T-helper 2 cell treated with Interferon-gamma antibody and Interleukin-4, amounts not matched to agents 100 ng/mL and 5 ng/mL, for 36 hours (primary cell): ENCODE measurements around the gene NMNAT3. TPM values are rescaled to one million over a fixed set of nuclear protein-coding genes. Genes with fewer than 3 reads are reported as not detected.

Source experiments
- intact Hi-C: fragments of 100-400 bp; cut with micrococcal nuclease; formaldehyde crosslinking; loops from one replicate; pipeline ENCODE4 v1.15.1; 2023
- total RNA-seq: library from RNA; stranded (reverse); gene quantifications from 2 replicates; pipeline ENCODE4 v1.2.3, GENCODE V29; 2022

Gene NMNAT3
- total RNA-seq, 1 donor from 2014 or later: 0.80 TPM

DNA sequence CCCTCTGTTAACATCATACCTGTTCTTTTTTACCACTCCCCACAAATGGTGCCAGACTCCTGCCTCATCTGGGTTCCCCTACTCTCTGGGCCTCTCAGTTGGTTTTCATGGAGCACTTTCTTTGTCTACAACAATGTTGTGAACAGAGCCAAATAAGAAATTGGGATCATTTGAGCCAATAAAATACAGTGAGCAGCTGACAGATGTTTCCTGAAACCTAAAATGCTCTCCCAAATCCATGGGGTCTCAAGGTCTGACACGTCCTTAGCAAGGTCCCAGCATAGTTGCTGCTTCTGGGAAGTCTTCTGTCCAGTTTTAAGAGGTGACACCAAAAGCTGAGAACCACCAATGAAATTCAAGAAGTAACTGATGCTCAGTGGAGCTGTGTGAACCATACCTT lies 1.7 kb downstream of the NMNAT3 start:
- intact Hi-C loops: loop anchor here (5.0 kb wide), 1 partner anchor 1084 kb away; the partner anchor contains the start of gene CEP70

DNA sequence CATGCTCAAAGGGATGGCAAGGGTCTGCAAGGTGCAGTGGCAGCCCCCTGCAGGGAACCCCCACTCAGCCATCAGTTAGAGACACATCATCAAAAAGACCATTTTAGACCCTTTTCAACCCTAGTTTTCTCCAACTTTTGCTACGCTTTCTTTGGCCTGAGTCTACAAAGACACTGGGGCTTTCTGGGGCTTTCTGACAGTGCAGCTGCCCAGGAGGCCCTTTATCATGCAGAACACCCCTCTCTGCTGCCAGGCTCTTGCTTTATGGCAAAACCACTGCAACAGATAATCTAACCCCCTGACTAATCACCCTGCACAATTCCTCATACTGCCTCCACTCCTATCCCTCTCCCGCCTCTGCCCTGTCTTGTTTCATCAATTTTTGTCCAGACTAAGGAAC lies 2.4 kb downstream of the NMNAT3 start:
- intact Hi-C loops: loop anchor here (5.0 kb wide), 1 partner anchor 1083 kb away; the partner anchor contains the start of gene CEP70

DNA sequence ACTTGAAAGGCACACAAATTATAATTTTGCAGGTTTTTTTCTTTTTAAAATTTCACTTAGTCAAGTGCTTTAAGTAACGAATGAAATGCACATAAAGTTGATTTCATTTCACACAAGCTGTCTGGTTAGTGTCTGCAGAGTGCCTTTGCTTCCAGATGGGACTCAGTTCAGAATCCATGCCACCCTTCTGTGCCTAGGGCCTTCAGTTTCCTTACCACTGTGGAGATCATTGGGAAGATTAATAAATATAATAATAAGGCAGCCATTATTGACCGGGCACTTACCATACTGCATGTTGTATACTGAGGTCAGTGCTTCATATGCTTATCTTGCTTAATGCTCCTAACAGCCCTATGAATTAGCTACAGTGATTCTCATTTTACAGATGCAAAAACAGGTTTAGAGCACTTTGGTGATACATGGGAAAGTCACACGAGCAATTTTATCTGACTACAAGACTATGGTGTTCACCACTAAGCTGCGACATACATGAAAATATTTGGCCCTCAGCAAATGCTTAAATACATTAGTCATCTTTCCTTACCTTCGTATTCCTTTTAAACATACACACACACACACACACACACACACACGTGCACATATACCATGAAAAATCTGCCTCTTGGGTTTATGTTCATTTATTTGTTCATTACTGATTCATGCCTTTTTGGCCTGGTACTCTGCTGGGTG lies 3.1 kb downstream of the NMNAT3 start:
- intact Hi-C loops: loop anchor here (5.0 kb wide), 1 partner anchor 1082 kb away; the partner anchor contains the start of gene CEP70

DNA sequence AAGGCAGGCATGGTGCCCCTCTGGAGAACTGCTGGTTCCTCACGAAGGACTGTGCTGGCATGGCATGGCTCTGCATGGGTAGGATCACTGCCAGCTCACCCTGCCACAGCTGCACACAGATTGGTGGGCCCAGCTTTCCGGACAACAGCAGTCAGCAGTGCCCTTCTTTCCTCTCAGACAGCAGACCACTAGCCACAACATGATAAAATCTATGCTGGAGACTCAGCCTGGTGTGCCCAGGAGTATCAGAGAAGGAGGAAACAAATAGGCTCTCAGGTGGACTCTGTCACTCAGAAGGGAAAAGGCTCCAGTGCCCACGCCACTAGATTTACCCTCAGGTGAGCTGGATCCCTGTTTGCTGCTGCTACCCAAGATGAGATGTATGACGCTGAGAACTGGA lies 4.9 kb downstream of the NMNAT3 start:
- intact Hi-C loops: no loop called here

DNA sequence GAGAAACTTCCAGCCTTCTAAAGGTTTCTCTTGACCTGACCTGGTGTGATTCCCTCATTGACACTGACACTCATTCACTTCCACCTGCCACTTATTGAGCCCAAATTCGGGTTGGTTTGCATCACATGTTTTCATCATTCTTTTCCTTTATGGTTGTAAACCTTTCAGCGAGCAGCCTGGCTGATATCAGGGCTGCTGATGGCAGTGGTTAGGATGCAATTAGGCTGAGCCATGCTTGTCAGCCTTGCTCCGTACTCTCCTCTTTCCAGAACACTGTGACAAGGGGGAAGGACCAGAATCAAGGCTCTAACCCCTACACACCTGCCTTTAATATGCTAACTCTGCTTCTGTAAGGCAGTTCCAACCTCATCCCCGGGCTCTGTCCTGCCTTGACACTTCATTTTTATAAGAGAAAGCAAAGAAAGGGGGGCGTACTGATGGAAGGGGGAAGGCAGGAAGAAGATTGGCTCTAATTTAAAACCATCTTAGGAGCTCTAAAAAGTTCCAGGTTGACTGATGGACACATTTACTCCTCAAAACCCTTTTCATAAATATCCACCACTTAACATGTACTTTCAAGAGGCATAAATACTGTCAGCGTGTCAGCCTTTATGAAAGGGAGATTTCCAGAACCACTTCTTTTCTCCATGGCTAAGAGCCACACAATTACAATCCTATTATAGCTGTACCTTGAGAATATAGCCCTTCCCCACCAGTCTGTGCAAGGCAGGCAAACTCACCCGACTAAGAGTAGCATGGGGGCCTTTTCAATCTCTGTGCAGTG lies 5.7 kb downstream of the NMNAT3 start:
- intact Hi-C loops: no loop called here

DNA sequence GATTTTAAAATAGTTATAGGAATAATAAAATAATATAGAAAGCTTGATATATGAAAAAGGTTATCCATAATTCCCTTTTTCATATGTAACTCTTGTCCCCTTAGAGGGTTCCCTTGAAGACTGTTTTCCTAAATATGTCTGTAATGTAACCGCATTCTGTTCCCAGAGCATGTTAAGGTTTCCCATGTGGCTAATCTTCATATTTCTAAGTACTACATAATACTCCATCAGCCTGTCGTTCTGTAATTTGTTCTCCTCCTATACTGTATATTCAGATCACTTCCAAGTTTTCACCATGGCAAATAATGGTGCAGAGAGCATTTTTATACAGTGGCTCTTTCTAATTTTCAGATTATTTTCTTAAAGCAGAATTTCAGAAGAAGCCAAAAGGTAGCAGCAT lies 6.7 kb downstream of the NMNAT3 start:
- intact Hi-C loops: no loop called here

DNA sequence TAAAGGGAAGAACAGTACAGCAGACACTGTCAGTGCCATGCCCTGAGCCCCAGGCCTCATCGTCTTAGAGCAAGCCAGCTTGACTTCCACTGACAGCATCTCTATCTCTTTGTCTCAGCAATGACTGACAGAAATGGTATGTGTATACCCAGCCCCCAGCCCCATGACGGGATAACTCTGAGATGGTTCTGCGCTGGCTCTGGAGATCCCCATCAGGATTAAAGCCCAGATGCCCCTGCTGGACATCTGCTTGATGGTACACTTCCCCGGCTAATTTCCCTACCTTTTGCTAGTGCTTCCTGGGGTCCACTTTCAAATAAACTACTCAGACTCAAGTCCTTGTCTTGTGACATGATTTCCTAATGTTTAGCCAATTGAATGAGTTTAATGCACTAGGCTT lies 7.6 kb downstream of the NMNAT3 start:
- intact Hi-C loops: no loop called here

DNA sequence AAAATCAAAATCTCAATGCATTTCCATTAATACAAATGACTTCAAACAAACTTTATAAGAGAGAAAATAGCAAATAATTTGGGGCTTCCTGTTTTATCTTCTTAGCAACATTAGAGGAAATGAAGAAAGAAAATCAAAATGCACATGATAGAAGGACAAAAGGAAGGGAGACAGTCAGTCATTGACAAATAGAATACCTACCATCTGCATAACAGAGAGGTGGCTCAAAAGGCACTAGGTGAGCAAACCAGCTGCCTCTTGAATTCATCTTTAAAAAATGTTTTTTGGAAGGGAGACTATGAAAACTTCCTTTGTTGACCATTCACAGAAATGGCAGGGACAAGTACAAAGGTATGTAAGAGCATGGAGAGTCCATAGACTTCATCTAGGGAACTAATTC lies 9.4 kb downstream of the NMNAT3 start:
- intact Hi-C loops: no loop called here

DNA sequence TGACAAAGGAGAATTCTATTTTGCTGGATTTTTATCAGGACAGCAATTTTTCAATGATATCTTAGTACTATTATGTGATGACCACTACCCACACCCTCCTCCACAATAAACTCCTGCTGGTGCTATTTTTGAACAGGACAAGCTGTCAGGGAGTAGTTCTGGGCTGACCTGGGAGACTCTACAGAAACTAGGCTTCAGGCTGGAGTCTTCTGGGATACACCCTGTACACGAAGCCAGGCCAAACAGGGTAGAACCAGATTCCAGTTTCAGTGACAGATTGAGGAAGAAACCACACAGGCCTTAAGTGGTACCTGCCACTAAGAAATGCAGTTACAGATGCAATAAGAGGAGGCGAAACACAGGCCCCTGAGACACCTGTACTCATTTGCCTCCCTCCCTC lies 12.8 kb downstream of the NMNAT3 start:
- intact Hi-C loops: no loop called here

DNA sequence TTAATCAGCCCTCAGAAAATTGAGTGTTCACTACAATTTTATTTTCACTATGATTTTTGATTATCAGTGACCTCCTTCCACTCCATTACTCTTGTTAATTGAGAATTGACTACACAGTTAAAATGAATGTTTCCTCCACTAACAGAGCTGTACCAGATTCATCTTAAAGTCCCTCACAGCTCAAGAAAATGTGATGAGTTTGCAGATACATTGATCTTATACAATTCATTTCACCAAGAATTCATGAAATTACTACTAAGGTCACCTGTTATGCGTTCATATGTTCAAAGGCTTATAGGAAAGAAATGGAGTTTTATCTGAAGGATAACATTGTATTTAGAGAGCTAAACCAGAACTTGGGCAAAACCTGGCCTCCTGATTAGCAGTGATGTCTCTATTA lies 17.5 kb downstream of the NMNAT3 start:
- intact Hi-C loops: no loop called here

DNA sequence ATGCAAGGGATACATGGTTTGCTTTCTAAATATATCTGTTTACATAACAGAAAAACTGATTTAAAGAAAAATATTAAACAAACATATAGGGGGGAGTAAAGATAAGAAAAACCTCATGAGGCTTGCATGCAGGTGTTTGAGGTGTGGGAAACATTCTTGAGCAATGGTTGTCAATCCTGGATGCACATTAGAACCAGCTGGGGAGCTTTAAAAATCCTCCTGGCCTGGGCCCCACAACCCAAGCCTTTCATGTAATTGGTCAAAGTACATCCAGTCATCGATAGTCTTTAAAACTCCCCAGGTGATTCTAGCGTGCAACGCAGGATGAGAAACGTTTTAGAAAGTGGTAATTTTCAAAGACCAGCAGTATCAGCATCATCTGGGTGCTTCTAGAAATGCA lies 18.3 kb downstream of the NMNAT3 start:
- intact Hi-C loops: no loop called here

DNA sequence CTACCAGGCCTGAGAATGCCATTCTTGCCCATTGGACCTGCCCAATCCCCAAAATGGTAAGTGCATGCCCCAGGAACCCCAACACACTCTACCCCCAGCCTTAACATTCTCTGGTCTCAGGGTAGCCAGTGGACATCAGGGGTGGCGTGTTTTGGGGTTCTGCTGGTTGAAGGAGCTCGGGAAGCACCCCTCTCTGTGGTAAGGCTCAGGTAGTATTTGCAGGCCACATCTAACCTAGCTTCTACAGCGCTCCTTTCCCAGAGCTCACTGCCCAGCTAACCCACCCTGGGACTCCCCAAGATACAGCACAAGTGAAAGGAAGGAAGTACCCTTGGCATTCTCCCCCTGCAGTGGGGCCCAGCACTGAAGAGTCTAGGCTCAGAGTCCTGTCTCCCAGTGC lies 19.8 kb downstream of the NMNAT3 start:
- intact Hi-C loops: no loop called here

DNA sequence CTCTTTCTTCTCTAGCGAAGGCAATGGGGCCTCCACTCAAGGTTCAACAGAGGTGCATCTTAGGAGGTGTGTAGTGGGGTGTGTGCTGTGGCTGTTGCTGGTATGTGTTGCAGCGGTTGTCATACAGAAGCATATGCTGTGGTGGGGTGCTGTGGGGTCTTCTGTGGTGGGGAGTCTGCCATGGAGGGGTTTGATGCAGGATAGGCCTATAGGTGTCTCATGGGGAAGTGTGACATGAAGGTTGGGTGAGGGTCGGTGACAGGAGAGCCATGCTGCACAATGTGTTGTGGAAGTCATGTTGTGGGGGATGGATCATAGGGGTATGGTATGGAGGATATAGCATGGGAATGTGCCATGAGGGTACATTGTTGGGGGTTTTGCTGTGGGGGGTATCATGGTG lies 20.3 kb downstream of the NMNAT3 start:
- intact Hi-C loops: no loop called here

DNA sequence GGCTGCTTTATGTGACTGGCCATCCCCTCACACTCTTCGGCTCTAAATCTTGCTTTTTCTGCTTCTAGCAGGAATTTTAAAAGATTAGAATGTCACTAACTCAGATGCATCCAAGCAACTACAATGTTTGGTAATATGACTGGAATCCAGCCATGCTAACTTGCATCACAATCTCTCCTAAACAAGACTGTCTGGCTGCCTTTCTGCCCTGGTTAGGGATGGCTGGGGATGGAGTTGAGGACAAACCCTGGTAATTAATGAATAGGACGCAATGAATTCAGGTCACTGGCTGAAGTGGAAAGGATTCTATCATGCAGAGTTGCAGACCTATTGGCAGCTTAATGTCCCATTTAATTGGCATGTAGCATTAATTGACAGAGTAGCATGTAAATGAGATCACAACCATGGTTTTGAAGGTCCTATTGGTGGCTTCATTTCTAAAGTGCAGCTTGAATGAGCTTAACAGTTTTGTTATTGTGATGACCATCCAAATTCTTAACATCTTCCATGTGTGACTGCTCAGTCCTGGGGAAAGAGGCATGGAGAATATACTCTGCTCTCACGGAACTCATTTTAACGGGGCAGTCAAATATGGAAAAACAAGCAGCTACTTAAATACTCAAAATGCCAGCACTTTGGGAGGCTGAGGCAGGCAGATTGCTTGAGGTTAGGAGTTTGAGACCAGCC lies 21.7 kb downstream of the NMNAT3 start:
- intact Hi-C loops: no loop called here

DNA sequence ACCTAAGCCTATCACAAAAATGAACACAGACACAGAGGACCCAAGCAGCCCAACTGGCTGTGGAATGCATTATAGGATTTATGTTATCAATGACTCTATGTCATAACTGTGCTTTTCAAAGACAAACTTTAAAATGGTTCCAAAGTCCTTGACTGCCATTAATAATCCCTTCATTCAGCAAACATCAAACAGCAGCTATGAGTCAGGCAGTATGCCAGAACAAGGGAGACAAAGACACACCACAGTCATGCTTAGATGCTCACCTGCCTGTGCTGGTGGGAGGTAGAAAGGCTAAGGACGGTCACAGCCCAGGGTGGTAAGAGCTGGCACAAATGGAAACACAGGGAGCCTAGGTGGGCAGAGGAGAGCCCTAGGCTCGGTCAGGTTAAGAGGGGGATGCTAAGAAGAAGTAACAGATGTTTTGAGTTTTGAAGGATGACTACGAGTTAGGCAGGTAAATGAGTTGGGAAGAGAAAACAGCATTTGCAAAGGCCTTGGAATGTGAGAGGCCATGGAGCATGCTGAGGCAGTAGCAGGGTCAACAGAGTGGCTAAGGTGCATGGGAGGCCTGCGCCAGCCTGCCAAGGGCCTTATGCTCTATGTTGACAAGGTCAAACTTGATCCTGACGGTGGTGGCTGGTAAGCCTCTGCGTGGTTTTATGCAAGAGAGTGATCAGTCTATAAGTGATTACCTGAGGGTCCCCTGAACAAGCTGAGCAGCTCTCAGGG lies 23.0 kb downstream of the NMNAT3 start:
- intact Hi-C loops: no loop called here

DNA sequence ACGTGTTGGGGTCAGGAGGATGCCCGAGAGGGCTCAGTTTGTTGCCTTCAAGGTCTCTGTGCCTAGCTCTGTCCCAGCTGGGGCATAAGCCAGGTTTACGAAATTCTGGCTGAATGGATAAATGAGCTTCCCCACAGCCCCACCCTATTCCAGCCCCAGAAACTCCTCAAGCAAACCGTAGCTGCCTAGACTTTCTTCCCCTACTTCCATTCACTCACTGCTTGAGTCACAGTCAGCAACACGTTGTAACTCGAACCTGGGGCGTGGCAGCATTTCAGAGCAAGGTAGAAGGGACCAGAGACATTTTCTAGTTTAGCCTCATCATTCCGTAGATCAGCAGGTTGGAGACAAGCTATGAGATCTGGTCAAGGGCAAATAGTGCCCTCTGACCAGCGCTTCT lies 24.2 kb downstream of the NMNAT3 start:
- intact Hi-C loops: no loop called here

DNA sequence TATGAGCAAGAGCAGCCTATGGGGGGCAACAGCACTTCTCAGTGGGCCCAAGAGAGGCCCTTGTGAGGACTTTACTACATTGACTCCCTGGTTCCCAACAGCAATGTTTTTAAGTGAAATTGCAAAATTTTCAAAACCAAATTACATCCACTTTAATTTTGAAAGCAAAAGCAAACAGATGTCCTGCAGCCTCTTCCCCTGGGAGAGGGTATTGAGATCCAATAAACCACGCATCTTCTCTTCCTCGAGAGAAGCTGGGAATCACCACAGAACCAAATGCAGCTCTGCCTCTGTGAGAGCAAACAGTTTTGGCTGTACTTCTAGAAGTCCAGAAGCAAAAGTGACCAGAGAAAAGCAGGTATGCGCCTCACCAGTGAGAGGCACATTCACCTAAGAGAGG lies 25.2 kb downstream of the NMNAT3 start:
- intact Hi-C loops: no loop called here

DNA sequence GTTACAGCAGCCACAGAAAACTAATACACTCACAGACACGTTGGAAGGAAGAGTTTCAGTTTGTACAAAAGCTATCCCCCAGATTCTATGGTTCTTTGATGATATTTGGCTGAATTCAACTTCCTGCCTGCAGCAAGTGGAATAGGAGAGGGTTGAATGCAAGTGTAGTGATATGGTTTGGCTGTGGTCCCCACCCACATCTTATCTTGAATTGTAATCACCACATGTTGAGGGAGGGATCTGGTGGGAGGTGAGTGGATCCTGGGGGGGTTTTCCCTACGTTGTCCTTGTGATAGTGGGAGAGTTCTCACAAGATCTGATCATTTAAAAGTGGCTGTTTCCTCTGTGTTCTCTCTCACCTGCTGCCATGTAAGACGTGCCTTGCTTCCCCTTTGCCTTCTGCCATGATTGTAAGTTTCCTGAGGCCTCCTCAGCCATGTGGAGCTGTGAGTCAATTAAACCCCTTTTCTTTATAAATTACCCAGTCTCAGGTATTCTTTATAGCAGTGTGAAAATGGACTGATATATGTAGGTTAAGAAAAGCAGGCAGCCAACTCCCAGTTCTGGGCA lies 29.8 kb downstream of the NMNAT3 start:
- intact Hi-C loops: no loop called here

DNA sequence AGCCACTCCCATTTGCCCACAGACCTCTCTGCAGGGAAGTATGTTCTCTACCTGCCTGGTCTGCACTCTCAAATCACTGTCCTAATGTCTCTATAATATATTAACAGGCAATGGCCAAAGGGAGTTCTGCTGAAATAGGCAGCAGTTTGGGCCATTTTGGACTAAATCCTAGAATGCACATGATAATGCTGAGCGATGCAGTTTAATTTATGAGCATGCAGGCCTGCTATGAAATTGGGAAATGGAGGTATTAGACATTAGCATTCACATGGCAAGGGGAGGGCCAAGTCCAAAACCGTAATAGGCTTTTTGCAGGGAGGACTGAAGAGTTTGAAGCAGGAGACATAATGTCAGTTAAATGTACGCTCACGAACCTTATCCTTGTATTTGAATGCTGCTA lies 31.3 kb downstream of the NMNAT3 start:
- intact Hi-C loops: no loop called here

DNA sequence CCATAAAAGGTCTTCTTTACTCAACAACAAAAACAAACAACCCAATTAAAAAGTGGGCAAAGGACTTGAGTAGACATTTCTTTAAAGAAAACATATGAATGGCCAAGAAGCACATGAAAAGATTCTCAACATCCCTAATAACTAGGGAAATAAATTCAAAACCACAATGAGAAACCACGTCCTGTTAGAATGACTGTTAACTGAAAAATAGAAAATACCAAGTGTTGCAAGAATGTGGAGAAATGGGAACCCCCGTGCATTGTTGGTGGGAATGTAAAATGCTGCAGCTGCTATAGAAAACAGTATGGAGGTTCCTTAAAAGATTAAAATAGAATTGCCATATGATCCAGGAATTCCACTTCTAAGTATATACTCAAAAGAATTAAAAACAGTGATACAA lies 34.8 kb downstream of the NMNAT3 start:
- intact Hi-C loops: no loop called here

DNA sequence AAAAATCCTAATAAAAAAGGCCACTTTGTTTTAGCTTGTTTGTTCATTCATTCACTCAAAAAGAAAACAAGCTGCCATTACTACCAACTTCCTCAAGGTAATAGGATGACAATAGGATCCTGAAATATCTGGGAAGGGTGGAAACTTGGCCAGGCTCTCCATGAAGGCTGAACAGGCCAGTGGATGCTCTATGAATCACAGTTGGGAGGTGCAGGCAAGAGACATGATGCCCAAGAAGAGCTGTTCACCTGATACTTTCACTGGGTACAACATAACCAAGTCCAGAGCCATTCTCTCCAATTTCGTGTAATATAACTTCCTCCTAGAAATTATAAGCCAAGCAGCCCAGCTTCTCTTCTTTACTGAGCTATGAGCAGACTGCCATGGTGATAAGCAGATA lies 37.3 kb downstream of the NMNAT3 start:
- intact Hi-C loops: no loop called here
